GM13976 (cell line): Measurements from ENCODE around the gene EFL1.

Source experiments
- DNase-seq: peaks from one replicate; pipeline ENCODE4 v3.0.0; 2012; ENCODE audit warnings: low spot score
- in situ Hi-C: fragments of 300-500 bp; cut with MboI; formaldehyde crosslinking; loops from one replicate; pipeline ENCODE4 v1.12.0; 2022; ENCODE audit warnings: low sequenced_read_pairs, mixed read lengths, inconsistent platforms; ENCODE audit not compliant: unreplicated experiment
- TF ChIP-seq, protein P1 (sequence below): IDR thresholded peaks from 2 replicates; pipeline ENCODE4 v1.5.1; 2012; ENCODE audit warnings: borderline replicate concordance, mild to moderate bottlenecking; ENCODE audit not compliant: insufficient read depth; ENCODE audit errors: extremely low read depth, missing control alignments, control extremely low read depth

EFL1 gene

DNA sequence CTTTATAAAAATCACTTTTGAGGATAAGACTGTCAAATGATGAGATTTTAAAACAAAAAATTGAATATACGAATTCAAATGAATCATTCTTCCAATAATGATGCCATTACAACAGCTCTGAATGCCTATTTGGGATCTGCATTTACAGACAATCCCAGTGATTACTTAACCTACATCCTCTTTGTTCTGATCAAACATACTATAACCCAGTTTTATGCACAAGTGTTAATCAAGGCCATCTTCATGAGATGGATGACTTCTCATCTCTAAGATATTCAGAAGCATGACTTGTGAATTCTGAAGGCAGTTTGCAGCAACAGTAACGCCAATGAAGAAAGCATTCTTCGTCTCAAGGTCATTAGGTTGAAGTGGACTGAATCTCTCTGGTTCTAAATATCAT lies 126.4 kb downstream of the EFL1 start:
- no peak for DNase-seq
- TF ChIP-seq, protein P1, sequence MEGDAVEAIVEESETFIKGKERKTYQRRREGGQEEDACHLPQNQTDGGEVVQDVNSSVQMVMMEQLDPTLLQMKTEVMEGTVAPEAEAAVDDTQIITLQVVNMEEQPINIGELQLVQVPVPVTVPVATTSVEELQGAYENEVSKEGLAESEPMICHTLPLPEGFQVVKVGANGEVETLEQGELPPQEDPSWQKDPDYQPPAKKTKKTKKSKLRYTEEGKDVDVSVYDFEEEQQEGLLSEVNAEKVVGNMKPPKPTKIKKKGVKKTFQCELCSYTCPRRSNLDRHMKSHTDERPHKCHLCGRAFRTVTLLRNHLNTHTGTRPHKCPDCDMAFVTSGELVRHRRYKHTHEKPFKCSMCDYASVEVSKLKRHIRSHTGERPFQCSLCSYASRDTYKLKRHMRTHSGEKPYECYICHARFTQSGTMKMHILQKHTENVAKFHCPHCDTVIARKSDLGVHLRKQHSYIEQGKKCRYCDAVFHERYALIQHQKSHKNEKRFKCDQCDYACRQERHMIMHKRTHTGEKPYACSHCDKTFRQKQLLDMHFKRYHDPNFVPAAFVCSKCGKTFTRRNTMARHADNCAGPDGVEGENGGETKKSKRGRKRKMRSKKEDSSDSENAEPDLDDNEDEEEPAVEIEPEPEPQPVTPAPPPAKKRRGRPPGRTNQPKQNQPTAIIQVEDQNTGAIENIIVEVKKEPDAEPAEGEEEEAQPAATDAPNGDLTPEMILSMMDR = no peak
- in situ Hi-C loops = no loop called here

- DNase-seq = no peak
- in situ Hi-C loops = no loop called here
- TF ChIP-seq, protein P1 = no peak
These were observed 126.9 kb downstream of the EFL1 start for GRCh38 chr15:82135638-82136037.

- TF ChIP-seq, protein P1 = no peak
- in situ Hi-C loops = no loop called here
- no peak for DNase-seq
These were observed 128.1 kb downstream of the EFL1 start for GRCh38 chr15:82134461-82134860.

DNA sequence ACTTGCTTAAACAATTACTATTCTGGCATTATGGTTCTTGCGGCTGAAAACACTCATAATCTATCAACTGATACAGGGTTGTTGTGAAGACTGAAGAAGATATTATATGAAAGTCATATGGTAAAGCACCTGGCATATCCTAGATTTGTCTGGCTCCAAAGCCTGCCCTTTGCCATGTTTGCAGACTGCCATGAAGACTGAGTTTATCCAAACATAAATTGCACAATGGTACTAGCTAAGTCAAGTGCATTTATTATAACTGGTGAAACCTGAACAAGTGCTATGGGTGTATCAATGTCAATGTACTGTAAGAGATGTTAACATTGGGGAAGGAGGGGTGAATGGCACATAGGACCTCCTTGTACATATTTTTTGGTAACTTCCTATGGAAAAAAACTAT lies 129.3 kb downstream of the EFL1 start:
- TF ChIP-seq, protein P1 = no peak
- in situ Hi-C loops = no loop called here
- no peak for DNase-seq

- TF ChIP-seq, protein P1 = no peak
- in situ Hi-C loops = no loop called here
- no peak for DNase-seq
These were observed 129.8 kb downstream of the EFL1 start for GRCh38 chr15:82132742-82133141.

DNA sequence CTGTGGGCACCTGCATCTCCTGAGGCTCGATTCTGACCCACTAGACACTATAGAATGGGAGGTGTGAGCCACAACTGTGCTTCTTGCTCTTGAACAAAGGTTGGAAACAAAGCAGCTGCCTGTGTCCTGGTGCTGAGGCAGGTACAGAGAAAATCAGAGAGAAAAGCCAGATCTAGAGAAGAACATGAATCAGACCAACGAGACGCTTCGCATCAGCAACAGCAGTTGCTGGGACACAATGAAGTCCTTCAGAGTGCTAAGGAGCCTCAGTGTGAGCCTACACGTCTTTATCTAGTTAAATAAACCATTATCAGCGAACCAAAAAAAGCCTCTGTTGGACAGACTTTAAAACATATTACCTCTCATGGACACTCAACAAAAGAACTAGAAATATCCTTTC lies 130.4 kb downstream of the EFL1 start:
- no peak for DNase-seq
- TF ChIP-seq, protein P1 = no peak
- in situ Hi-C loops = no loop called here

DNA sequence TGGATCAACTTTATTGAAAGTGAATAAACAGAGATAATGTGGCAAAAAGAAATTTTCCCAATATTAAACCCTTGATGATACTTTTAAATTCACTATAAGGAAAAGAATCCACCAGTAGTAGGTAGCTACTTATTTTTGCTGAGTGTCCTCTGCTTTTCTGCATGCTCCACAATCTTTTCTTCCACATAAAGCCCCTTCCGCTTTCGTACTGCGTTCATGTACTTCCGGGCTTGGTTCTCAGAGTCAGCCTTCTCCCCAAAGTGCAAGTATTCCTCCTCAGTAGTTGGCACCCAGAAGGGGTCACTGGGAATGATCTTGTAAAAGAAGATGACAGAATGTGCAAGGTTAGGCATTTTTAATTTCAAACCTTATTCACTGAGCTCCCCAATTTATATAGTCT lies 132.3 kb downstream of the EFL1 start:
- TF ChIP-seq, protein P1 = no peak
- in situ Hi-C loops = no loop called here
- no peak for DNase-seq
